GM18858 (cell line): Measurements from ENCODE around the gene ZNF24.

ENCODE experiments used
- ATAC-seq: cut with Tn5 transposase; IDR thresholded peaks from one replicate; pipeline ENCODE4 v1.9.1; 2021; ENCODE audit not compliant: unreplicated experiment

Gene ZNF24

DNA sequence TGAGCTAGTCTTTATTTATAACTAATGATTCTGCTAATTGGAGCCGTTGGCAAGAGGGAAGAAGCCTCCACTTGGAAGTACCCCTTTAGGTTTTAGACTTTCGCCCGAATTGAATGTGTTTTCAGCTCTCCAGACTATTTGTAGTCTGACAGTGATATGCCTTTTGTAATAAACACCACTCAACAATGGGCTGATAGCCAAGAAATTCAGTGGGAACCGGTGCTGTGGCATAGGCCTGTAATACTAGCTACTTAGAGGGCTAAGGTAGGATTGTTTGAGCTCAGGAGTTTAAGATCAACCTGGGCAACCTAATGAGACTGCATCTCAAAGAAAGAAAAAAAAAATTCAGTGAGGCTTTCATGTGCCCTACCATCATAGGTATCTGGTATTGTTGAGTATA lies 40.6 kb downstream of the ZNF24 start:
- no peak for ATAC-seq

DNA sequence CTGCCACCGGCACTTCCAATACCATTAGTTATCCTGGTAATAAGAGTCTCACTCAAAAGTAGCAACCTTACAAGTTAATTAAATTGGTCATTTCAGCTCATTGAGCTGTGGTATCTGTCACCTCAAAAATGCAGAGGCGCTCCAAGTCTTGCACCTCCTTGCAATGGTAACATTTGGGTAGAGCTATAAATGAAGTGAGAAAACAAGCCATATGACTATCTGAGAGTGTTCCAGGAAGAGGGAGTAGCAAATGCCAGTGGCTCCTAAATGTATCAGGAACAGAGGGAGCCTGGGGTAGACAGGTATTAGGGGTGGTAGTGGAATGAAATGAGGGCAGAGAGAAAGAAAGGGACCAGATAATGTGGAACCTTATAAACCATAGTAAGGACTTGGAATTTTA lies 48.2 kb downstream of the ZNF24 start:
- ATAC-seq = no peak

DNA sequence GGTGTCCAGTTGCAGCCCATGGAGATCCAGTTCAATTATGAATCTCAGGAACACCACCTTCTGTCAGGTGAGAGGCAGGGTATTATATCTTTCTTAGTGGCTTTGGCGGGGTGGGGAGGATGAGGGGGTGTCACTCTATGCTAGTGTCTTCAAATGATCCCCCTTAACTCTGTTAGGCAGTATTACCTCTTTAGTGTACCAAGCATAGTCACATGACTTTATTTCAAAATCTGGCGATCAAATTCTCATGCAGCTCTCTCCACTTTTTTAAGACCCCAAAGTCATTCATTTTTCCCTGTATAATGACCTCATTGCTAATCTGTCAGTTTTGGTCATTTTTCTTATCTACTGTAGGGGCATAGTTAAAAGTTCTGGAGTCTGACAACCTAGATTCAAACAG lies 53.1 kb downstream of the ZNF24 start:
- no peak for ATAC-seq

DNA sequence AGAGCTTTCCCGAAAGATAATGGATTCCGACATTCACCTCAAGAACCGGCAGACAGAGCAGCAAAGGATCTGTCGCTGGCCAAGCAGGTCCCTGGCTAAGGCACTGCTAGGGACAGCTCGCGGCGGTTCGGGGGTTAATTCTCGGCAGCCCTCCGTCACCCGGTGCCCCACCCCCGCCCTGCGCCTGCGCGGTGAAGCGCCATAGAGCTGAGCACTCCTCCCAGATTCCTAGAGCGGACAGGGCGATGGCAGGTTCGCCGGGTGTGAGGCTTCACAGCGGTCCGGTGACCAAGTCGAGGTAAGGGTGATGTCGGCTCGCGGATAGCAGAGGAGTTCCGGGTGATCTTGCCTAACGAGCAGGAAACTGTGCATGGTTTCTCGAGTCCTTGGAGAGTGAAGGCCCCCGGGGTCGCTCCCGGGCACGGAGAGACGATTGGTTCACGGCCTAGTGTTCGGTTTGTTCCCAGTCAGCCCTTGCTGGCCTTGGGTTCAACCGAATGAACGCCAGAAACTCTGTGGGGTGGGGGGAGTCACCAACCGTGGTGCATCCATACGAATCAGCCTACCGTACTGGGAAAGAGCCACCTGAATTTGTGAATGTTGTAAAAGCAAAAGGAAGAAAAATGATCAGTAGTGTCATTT lies 54.0 kb downstream of the ZNF24 start, which contains the start of gene ZSCAN30:
Gene ZSCAN30 (minus strand): TSS at position 136 of the 642 bp plus-strand sequence. CDS start 25,877 bp downstream, outside the sequence.
- peak; percentile 77 for ATAC-seq

DNA sequence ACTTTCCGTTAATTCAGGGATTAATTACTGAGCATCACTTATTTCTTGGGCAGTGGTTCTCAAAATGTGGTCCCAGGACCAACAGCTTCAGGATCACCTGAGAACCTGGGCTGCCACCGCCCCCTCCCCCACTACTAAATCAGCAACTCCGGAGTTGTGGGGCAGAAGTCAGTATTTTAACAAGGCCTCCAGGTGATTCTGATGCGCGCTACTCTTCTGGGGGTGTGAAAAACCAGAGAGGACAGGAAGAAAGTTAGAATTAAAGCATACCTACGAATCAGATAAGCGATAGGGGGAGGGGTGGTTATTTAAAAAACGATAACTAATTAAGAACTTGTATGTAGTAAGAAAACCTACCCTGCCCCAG lies 54.5 kb downstream of the ZNF24 start:
- no peak for ATAC-seq

DNA sequence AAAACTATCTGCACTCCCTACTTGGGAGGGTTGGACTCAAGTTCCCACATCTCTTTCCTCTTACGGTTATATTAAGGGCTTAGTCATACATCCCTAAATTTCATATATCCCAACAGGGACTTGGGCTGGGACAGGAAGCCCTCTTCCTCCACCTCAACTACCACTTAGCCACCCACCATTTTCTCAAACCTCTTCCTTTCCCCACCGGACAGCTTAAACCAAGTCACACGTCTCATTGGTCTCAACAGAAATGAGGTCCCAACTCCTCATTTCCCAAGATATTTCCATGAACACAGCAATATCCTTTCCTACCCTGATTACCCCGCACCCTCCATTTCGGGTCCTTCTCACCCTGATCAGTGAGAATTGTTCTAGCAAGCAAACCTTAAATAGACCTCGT lies 54.9 kb downstream of the ZNF24 start:
- ATAC-seq = no peak

DNA sequence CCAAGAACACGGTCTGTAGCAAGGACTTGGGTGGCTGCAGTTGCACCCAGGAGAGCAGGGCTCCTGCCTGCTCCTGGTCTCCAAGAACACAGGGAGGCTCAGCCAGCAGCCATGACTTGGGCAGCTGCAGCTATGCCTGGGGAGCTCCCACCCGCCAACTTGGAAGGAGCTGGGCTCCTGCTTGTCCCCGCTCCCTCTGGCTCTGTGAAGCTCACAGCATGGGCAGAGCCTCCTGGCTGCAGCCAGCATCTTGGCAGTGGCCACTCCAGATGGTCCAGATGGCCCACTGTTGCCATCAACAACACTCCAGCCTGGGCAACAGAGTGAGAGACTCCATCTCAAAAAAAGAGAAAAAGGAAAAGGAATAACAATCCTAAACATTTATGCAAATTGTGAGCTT lies 59.4 kb downstream of the ZNF24 start:
- ATAC-seq = no peak

DNA sequence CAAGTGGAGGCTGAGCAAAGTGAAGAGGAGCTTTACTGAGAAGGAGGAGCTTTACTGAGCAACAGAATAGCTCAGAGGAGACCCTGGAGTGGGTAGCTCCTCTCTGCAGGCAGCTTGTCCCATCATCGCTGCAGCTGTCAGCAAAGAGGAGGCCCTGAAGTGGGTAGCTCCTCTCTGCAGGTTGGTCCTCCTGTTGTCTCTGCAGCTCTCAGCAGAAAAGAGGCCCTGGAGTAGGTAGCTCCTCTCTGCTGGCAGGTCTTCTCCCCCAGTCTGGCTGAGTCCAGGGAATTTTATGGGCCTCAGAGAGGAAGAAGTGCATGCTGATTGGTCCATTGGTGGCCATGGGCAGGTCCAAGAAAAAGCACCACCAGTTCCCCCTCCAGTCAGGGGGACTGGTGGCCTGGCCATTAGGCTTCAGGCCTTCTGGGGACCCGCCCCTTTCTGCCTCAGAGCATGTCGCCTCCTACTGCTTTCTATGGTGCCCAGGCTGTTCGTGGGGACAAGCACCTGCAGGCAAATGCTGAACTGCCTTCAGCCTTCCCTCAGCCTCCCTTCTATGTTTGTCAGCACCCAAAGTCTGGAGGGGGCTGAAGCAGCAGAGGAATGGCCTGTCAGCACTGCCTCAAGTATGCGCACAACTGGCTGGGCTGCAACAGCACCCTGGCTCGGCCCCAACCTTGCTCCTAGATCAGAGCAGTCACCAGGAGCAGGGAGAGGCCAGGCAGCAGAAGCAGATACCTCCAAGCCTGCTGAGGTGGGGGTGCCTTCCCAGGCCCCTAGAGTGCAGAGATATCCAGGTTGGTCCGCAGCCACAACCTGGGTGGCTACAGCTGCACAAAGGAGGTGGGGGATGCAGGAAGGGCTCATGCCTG lies 60.1 kb downstream of the ZNF24 start:
- no peak for ATAC-seq

DNA sequence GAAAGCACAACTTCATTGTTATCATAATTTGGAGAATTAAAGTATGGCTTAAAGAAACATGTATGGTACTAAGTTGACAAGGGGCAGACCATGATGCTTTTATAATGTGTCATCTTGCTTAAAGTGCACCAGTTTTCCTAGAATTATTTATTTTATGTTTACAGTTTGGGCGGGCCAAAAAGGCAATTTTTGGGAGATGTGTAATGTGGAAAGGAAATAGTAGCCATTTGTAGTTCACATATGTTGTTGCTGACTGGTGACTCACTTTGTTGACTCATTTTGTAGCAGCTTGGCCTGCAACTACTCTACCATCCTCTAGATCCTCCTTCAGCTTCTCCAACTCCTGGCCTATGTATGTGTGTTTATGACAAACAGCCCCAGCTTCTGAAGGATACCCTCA lies 61.9 kb downstream of the ZNF24 start:
- ATAC-seq = no peak
